GM12878 (cell line): ENCODE measurements around the gene ZNF576. TPM values are rescaled to one million over a fixed set of nuclear protein-coding genes. Genes with fewer than 3 reads are reported as not detected.
A peak's percentile ranks its signal among the peaks of the same experiment; 100 is the strongest.

Experiments
- ATF7 ChIP-seq: fragments of 450-650 bp; IDR thresholded peaks from 2 replicates; pipeline ENCODE4 v1.6.1; 2016; ENCODE audit warnings: low read depth, mild to moderate bottlenecking
- BHLHE40 ChIP-seq, 2 experiments: fragments of 450-650 bp in 1 of 2; IDR thresholded peaks; 2 replicates each; pipeline ENCODE4 v1.6.1; 2011 to 2017; ENCODE audit warnings: low read depth in 2 of 2, borderline replicate concordance in 1 of 2, improper control_type of control experiment in 1 of 2, low read length in 1 of 2, mild to moderate bottlenecking in 1 of 2
- BRCA1 ChIP-seq: IDR thresholded peaks from 2 replicates; pipeline ENCODE4 v1.6.1; 2011; ENCODE audit warnings: low read depth, low read length, improper control_type of control experiment
- CBFB ChIP-seq: IDR thresholded peaks from 2 replicates; pipeline ENCODE4 v1.6.1; 2016; ENCODE audit warnings: antibody characterized with exemption, low read depth
- CREB1 ChIP-seq: IDR thresholded peaks from 2 replicates; pipeline ENCODE4 v1.6.1; 2012; ENCODE audit warnings: low read depth, mild to moderate bottlenecking, inconsistent platforms
- DPF2 ChIP-seq: fragments of 450-650 bp; IDR thresholded peaks from 2 replicates; pipeline ENCODE4 v1.6.1; 2017; ENCODE audit warnings: mild to moderate bottlenecking
- FOS ChIP-seq: IDR thresholded peaks from 3 replicates; pipeline ENCODE4 v1.6.1; 2011; ENCODE audit warnings: borderline replicate concordance; ENCODE audit not compliant: insufficient read length; ENCODE audit errors: extremely low read depth
- GABPA ChIP-seq: IDR thresholded peaks from 2 replicates; pipeline ENCODE4 v1.6.1; 2014; ENCODE audit warnings: antibody characterized with exemption, low read depth, mild to moderate bottlenecking, inconsistent platforms
- HDAC2 ChIP-seq: fragments of 200-600 bp; sonication (generic); IDR thresholded peaks from 2 replicates; pipeline ENCODE4 v1.6.1; 2017
- JUNB ChIP-seq: IDR thresholded peaks from 2 replicates; pipeline ENCODE4 v1.6.1; 2016; ENCODE audit warnings: antibody characterized with exemption, mild to moderate bottlenecking
- KLF5 ChIP-seq: fragments of 450-650 bp; IDR thresholded peaks from 2 replicates; pipeline ENCODE4 v1.6.1; 2014; ENCODE audit warnings: mild to moderate bottlenecking; ENCODE audit not compliant: partially characterized antibody
- LARP7 ChIP-seq: fragments of 450-650 bp; IDR thresholded peaks from 2 replicates; pipeline ENCODE4 v1.6.1; 2017; ENCODE audit warnings: mild to moderate bottlenecking
- MLLT1 ChIP-seq: fragments of 450-650 bp; IDR thresholded peaks from 2 replicates; pipeline ENCODE4 v1.6.1; 2016; ENCODE audit warnings: mild to moderate bottlenecking
- MTA2 ChIP-seq: fragments of 450-650 bp; IDR thresholded peaks from 2 replicates; pipeline ENCODE4 v1.6.1; 2016; ENCODE audit warnings: low read depth, mild to moderate bottlenecking, moderate library complexity
- NR2C2 ChIP-seq: IDR thresholded peaks from 2 replicates; pipeline ENCODE4 v1.6.1; 2011; ENCODE audit warnings: borderline replicate concordance, low read depth; ENCODE audit not compliant: control insufficient read depth, insufficient read length
- PAX5 ChIP-seq: IDR thresholded peaks from 2 replicates; pipeline ENCODE4 v1.6.1; 2011; ENCODE audit warnings: low read depth, low read length, borderline replicate concordance
- RAD51 ChIP-seq: fragments of 450-650 bp; IDR thresholded peaks from 2 replicates; pipeline ENCODE4 v1.6.1; 2016; ENCODE audit warnings: moderate library complexity, mild to moderate bottlenecking, inconsistent platforms
- RFX5 ChIP-seq: IDR thresholded peaks from 2 replicates; pipeline ENCODE4 v1.6.1; 2011; ENCODE audit warnings: low read depth, low read length, improper control_type of control experiment
- SIX5 ChIP-seq: IDR thresholded peaks from 2 replicates; pipeline ENCODE4 v1.6.1; 2011; ENCODE audit warnings: mild to moderate bottlenecking, low read depth, low read length, moderate library complexity; ENCODE audit not compliant: severe bottlenecking
- SMARCA5 ChIP-seq: fragments of 450-650 bp; IDR thresholded peaks from 2 replicates; pipeline ENCODE4 v1.6.1; 2017; ENCODE audit warnings: mild to moderate bottlenecking
- STAT1 ChIP-seq: fragments of 450-650 bp; conservative IDR thresholded peaks from 2 replicates; pipeline ENCODE4 v1.6.1; 2014; ENCODE audit warnings: antibody characterized with exemption, mild to moderate bottlenecking
- SUPT20H ChIP-seq: IDR thresholded peaks from 2 replicates; pipeline ENCODE4 v1.6.1; 2011; ENCODE audit warnings: low read depth, mild to moderate bottlenecking, low read length, moderate library complexity, borderline replicate concordance; ENCODE audit not compliant: control insufficient read depth
- SUZ12 ChIP-seq: fragments of 200-600 bp; sonication (generic); IDR thresholded peaks from one replicate; pipeline ENCODE4 v1.6.1; 2018; ENCODE audit warnings: antibody characterized with exemption, mild to moderate bottlenecking; ENCODE audit not compliant: unreplicated experiment
- TARDBP ChIP-seq: IDR thresholded peaks from 2 replicates; pipeline ENCODE4 v1.6.1; 2016; ENCODE audit warnings: borderline replicate concordance
- TCF3 ChIP-seq: IDR thresholded peaks from 2 replicates; pipeline ENCODE4 v1.6.1; 2012; ENCODE audit warnings: low read depth, mild to moderate bottlenecking, low read length, borderline replicate concordance; ENCODE audit not compliant: insufficient read depth
- YY1 ChIP-seq: IDR thresholded peaks from 2 replicates; pipeline ENCODE4 v1.6.1; 2011; ENCODE audit warnings: low read depth, mild to moderate bottlenecking, low read length
- ZNF384 ChIP-seq: IDR thresholded peaks from 2 replicates; pipeline ENCODE4 v1.6.1; 2012; ENCODE audit warnings: low read depth, mild to moderate bottlenecking, low read length, improper control_type of control experiment, borderline replicate concordance
- polyA plus RNA-seq, 11 experiments: library from polyadenylated mRNA; depleted of rRNA in 4 of 11; unstranded in 6 of 11; stranded (reverse) in 5 of 11; fragments of >200 nt; fragmentation: Nextera tagmentation in 4 of 11; fragmentation: Illumina TruSeq in 1 of 11; extraction: Ambion mirVana in 4 of 11; extraction: Trizol in 1 of 11; gene quantifications; 1 replicate in 1 of 11; 2 replicates in 10 of 11; pipeline versions ENCODE4 v1.2.1 to v1.2.3, GENCODE V29; 2011 to 2016; ENCODE audit warnings: inconsistent platforms in 2 of 11, missing spikeins in 2 of 11, low read depth in 1 of 11
- total RNA-seq, 4 experiments: library from RNA; depleted of rRNA in 3 of 4; stranded (reverse); fragments of >200 nt in 3 of 4; fragmentation: Illumina TruSeq in 1 of 4; extraction: Trizol in 1 of 4; gene quantifications; 2 replicates each; pipeline versions ENCODE4 v1.2.1 to v1.2.3, GENCODE V29; 2013 to 2021

ZNF576 gene
- total and polyA plus RNA-seq, 10 of the 15 experiments (the other 5 are each of a cell fraction or from before 2014, with no cell fraction given), result 7.4 to 29.8 (median 14.3) TPM

DNA sequence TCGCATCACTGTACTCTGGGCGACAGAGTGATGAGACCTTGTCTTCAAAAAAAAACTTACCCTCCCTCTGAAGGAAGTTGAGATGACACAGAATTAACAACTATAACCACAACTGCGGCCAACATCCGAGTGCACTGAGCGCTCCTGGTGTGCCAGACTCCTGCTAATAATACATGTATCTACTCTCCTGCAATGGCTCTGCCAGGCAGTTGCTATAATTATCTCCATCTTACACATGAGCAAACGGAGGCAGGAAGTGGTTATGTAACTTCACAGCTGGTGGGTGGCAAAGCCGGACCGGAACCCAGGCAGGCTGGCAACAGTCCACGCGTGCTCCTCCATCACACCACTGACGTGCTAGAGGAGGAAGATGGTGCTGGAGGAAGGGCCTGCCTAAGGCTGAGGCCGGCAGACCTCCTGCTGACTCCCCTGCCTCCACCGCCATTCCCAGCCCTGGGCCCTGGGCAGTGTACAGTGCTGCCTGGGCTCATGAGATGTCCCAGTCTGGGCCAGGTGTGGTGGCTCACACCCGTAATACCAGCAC lies 33.6 kb upstream of the ZNF576 start (continued):
- TF ChIP-seq SIX5 (no peak), LARP7 (peak; percentile 67; the same call in 1 of the 2 replicates), TARDBP (no peak), RAD51 (no peak), HDAC2 (no peak), ATF7 (peak; percentile 66), YY1 (peak; percentile 21; the same call in 1 of the 2 replicates), BHLHE40 (IDR thresholded peaks at IDR 0.05; ENCODE audit: borderline replicate concordance in 1 of 2, low read depth in 2 of 2, low read length in 1 of 2) (peak in 1 of 2 experiments; percentile 74; a peak in 3 of 4 replicates), STAT1 (no peak), TCF3 (peak; percentile 20; the same call in 1 of the 2 replicates), SUPT20H (no peak), SUZ12 (no peak), KLF5 (no peak), DPF2 (peak; percentile 85), GABPA (0 out of 2 replicates have a peak, but pooled peaks have one; percentile 14), RFX5 (no peak), MTA2 (peak; percentile 62; the same call in 1 of the 2 replicates), ZNF384 (peak; percentile 13; the same call in 1 of the 2 replicates), JUNB (no peak), SMARCA5 (peak; percentile 61; the same call in 1 of the 2 replicates), PAX5 (no peak), MLLT1 (0 out of 2 replicates have a peak, but pooled peaks have one; percentile 40), FOS (no peak), BRCA1 (no peak), NR2C2 (no peak), CREB1 (peak; percentile 33; the same call in 1 of the 2 replicates), CBFB (peak; percentile 66; the same call in 1 of the 2 replicates)
- TF ChIP-seq, all 136 proteins: peak for 28
